NB4 (cell line): ENCODE results near the gene DNAJC13.

Experiments used
- CTCF ChIP-seq: IDR thresholded peaks from one replicate; pipeline ENCODE4 v1.5.1; 2012; ENCODE audit warnings: low read depth, low read length
- POLR2A ChIP-seq: IDR thresholded peaks from 2 replicates; pipeline ENCODE4 v1.6.1; 2011; ENCODE audit warnings: mild to moderate bottlenecking; ENCODE audit not compliant: insufficient read length; ENCODE audit errors: extremely low read depth

DNA sequence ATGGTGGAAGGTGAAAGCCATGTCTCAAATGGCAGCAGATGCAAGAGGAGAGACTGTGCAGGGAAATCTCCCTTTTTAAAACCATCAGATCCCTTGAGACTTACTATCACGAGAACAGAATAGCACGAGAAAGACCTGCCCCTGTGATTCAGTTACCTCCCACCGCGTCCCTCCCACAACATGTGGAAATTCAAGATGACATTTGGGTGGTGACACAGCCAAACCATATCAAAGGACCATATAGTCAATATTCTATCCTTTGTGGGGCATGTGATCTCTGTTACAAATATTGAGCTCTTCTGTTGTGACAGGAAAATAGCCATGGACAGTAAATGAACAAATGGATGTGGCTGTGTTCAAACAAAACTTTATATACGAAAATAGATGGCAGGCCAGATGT, 102.6 kb downstream of the DNAJC13 start:
- TF ChIP-seq POLR2A (no peak), CTCF (no peak)
